DMS53 (cell line): ENCODE measurements around the gene PRKCQ.
A peak's percentile ranks its signal among the peaks of the same experiment; 100 is the strongest.

Experiments used
- DNase-seq: peaks from one replicate; lab custom pipeline; 2025; lab: John Stamatoyannopoulos, UW

The PRKCQ gene

GRCh38 chr10:6405713-6406112 lies 174.4 kb downstream of the PRKCQ start:
- no peak for DNase-seq

- no peak for DNase-seq
Measured at GRCh38 chr10:6404127-6405072, 175.7 kb downstream of the PRKCQ start.

- no peak for DNase-seq
Measured at GRCh38 chr10:6402960-6403359, 177.1 kb downstream of the PRKCQ start.

GRCh38 chr10:6402349-6402709 lies 177.7 kb downstream of the PRKCQ start:
- DNase-seq, result peak; percentile 35

GRCh38 chr10:6401558-6402348 lies 178.3 kb downstream of the PRKCQ start:
- peak; percentile 96 for DNase-seq

- peak; percentile 40 for DNase-seq
Measured at GRCh38 chr10:6400821-6401465, 179.1 kb downstream of the PRKCQ start.

GRCh38 chr10:6400331-6400730 lies 179.7 kb downstream of the PRKCQ start:
- DNase-seq, result no peak

- DNase-seq, result no peak
Measured at GRCh38 chr10:6399879-6400278, 180.2 kb downstream of the PRKCQ start.

- no peak for DNase-seq
Measured at GRCh38 chr10:6399231-6399741, 180.8 kb downstream of the PRKCQ start.

- DNase-seq, result no peak
Measured at GRCh38 chr10:6398399-6398798, 181.7 kb downstream of the PRKCQ start.

- no peak for DNase-seq
Measured at GRCh38 chr10:6396652-6397051, 183.4 kb downstream of the PRKCQ start.

- DNase-seq, result no peak
Measured at GRCh38 chr10:6396226-6396625, 183.8 kb downstream of the PRKCQ start.

- DNase-seq, result no peak
Measured at GRCh38 chr10:6395606-6396005, 184.5 kb downstream of the PRKCQ start.

- peak; percentile 86 for DNase-seq
Measured at GRCh38 chr10:6394084-6394483, 186.0 kb downstream of the PRKCQ start.

GRCh38 chr10:6393168-6393567 lies 186.9 kb downstream of the PRKCQ start:
- no peak for DNase-seq

- no peak for DNase-seq
Measured at GRCh38 chr10:6390213-6390845, 189.7 kb downstream of the PRKCQ start.

- DNase-seq, result no peak
Measured at GRCh38 chr10:6388261-6388893, 191.7 kb downstream of the PRKCQ start.

GRCh38 chr10:6386960-6387359 lies 193.1 kb downstream of the PRKCQ start:
- DNase-seq, result no peak

GRCh38 chr10:6386346-6386745 lies 193.7 kb downstream of the PRKCQ start:
- no peak for DNase-seq

GRCh38 chr10:6385665-6386064 lies 194.4 kb downstream of the PRKCQ start:
- no peak for DNase-seq

- no peak for DNase-seq
Measured at GRCh38 chr10:6384847-6385246, 195.2 kb downstream of the PRKCQ start.
